22Rv1 (cell line): ENCODE data around the gene MTFR1L.

ENCODE experiments used
- ZFX ChIP-seq: fragments of 450-650 bp; IDR thresholded peaks from 2 replicates; pipeline ENCODE4 v1.6.1; 2017; ENCODE audit warnings: antibody characterized with exemption, borderline replicate concordance
- TF ChIP-seq, protein P1 (sequence below): fragments of 450-650 bp; IDR thresholded peaks from 2 replicates; pipeline ENCODE4 v1.5.1; 2017; ENCODE audit warnings: mild to moderate bottlenecking

DNA sequence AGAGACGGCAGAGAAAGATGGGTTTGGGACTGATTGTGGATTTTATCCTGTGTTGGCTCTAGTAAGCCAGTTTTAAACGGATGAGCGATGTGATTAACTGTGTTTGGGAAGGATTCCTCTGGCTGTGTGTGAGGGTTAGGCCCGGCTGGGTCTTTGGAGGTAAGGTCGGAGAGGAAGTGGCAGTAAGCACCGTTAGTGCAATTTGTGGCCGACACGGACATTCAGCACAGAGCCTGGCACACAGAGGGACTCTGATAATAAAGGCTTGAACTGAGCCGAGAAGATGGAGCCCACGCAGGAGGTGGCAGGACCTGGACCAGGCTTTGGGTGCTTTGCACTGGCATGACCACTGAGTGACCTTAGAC, 1.3 kb downstream of the MTFR1L start:
- TF ChIP-seq, protein P1, sequence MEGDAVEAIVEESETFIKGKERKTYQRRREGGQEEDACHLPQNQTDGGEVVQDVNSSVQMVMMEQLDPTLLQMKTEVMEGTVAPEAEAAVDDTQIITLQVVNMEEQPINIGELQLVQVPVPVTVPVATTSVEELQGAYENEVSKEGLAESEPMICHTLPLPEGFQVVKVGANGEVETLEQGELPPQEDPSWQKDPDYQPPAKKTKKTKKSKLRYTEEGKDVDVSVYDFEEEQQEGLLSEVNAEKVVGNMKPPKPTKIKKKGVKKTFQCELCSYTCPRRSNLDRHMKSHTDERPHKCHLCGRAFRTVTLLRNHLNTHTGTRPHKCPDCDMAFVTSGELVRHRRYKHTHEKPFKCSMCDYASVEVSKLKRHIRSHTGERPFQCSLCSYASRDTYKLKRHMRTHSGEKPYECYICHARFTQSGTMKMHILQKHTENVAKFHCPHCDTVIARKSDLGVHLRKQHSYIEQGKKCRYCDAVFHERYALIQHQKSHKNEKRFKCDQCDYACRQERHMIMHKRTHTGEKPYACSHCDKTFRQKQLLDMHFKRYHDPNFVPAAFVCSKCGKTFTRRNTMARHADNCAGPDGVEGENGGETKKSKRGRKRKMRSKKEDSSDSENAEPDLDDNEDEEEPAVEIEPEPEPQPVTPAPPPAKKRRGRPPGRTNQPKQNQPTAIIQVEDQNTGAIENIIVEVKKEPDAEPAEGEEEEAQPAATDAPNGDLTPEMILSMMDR: no peak
- TF ChIP-seq ZFX: no peak
